Cerebellar cortex (tissue), 1 donor: ENCODE data around the gene MYCBP2.
"Not testable (repeated sequence)": the region's sequence is repeated elsewhere in the genome, so short reads cannot be mapped to it uniquely, and the experiment has no call there.

ENCODE experiments used
- DNase-seq: peaks from one replicate; pipeline ENCODE4 v3.0.0-alpha.2; 2015; ENCODE audit warnings: low spot score

The MYCBP2 gene

GRCh38 chr13:77028202-77028601 lies 298.7 kb downstream of the MYCBP2 start:
- no peak for DNase-seq

- peak; percentile 83 for DNase-seq
Observed at GRCh38 chr13:77026861-77027621, 299.9 kb downstream of the MYCBP2 start, which contains the start of gene FBXL3. FBXL3 (minus strand) TSS chr13:77027159; CDS start chr13:77021860, 5,299 bp downstream.

GRCh38 chr13:77026255-77026860 lies 300.5 kb downstream of the MYCBP2 start:
- DNase-seq: peak; percentile 60

- DNase-seq: no peak
Observed at GRCh38 chr13:77022341-77022740, 304.6 kb downstream of the MYCBP2 start.

GRCh38 chr13:77019756-77020155 lies 307.1 kb downstream of the MYCBP2 start:
- DNase-seq: no peak

- DNase-seq: no peak
Observed at GRCh38 chr13:77016888-77017623, 309.8 kb downstream of the MYCBP2 start.

GRCh38 chr13:77016251-77016812 lies 310.6 kb downstream of the MYCBP2 start:
- no peak for DNase-seq

GRCh38 chr13:77014906-77015685 lies 311.8 kb downstream of the MYCBP2 start:
- DNase-seq: no peak

GRCh38 chr13:77013853-77014542 lies 312.9 kb downstream of the MYCBP2 start:
- no peak for DNase-seq

GRCh38 chr13:77009719-77010118 lies 317.2 kb downstream of the MYCBP2 start:
- DNase-seq: not testable (repeated sequence)

- DNase-seq: no peak
Observed at GRCh38 chr13:77009011-77009410, 317.9 kb downstream of the MYCBP2 start.

- not testable (repeated sequence) for DNase-seq
Observed at GRCh38 chr13:77008337-77008736, 318.6 kb downstream of the MYCBP2 start.

- peak; percentile 67 for DNase-seq
Observed at GRCh38 chr13:77002590-77003190, 324.2 kb downstream of the MYCBP2 start.

GRCh38 chr13:77001963-77002587 lies 324.8 kb downstream of the MYCBP2 start:
- DNase-seq: no peak

- no peak for DNase-seq
Observed at GRCh38 chr13:77001540-77001939, 325.4 kb downstream of the MYCBP2 start.

GRCh38 chr13:77000475-77000874 lies 326.4 kb downstream of the MYCBP2 start:
- no peak for DNase-seq
